Upper lobe of left lung (tissue), 4 donors: ENCODE results near the gene GIMAP8.

Source experiments
- CTCF ChIP-seq, 6 experiments: fragments of 450-650 bp in 4 of 6; fragments of 200-600 bp in 2 of 6; sonication (generic) in 2 of 6; IDR thresholded peaks; one replicate each; pipeline ENCODE4 v1.5.1; 2016 to 2019; ENCODE audit warnings: antibody characterized with exemption in 6 of 6
- POLR2A ChIP-seq, 4 donors: fragments of 450-650 bp; IDR thresholded peaks; one replicate each; pipeline ENCODE4 v1.5.1; 2016 to 2017; ENCODE audit warnings: antibody characterized with exemption in 4 of 4, mild to moderate bottlenecking in 2 of 4

GRCh38 chr7:150513758-150514157 lies 63.3 kb downstream of the GIMAP8 start:
- TF ChIP-seq POLR2A (IDR thresholded peaks at IDR 0.05): no peak
- no peak for TF ChIP-seq CTCF (IDR thresholded peaks at IDR 0.05)
